NCI-H748 (cell line): ENCODE data around the gene CPZ.
"Not testable (repeated sequence)": the region's sequence is repeated elsewhere in the genome, so short reads cannot be mapped to it uniquely, and the experiment has no call there.

Source experiments
- DNase-seq: peaks from one replicate; lab custom pipeline; 2025; ENCODE audit not compliant: unreplicated experiment; lab: John Stamatoyannopoulos, UW

The CPZ gene

GRCh38 chr4:8634773-8635172 lies 42.2 kb downstream of the CPZ start:
- DNase-seq, result not testable (repeated sequence)

GRCh38 chr4:8635897-8636554 lies 43.5 kb downstream of the CPZ start:
- not testable (repeated sequence) for DNase-seq

DNA sequence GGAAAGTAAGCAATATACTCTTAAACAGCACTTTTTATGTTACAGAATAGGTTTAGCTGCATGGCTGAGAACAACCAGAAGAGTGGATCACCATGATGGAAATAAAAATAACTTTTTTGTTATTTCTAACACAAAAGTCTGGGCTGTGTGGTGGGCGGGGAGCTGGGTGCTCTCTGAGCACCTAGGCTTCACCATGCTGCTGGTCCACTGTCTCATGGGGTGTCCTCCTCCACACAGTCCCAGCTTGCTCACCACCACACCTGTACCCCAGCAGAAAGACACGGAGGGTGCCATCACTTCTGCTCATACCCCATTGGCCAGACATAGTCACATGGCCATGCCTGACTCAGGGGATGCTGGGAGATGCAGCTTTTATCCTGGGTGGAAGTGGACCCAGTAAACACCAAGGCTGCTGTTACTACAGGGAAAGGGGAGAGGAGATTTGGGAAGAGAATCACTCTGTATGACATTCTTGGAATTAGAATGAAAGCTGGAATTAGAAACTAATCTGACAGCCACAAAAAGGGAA lies 45.0 kb downstream of the CPZ start:
- DNase-seq, result no peak

DNA sequence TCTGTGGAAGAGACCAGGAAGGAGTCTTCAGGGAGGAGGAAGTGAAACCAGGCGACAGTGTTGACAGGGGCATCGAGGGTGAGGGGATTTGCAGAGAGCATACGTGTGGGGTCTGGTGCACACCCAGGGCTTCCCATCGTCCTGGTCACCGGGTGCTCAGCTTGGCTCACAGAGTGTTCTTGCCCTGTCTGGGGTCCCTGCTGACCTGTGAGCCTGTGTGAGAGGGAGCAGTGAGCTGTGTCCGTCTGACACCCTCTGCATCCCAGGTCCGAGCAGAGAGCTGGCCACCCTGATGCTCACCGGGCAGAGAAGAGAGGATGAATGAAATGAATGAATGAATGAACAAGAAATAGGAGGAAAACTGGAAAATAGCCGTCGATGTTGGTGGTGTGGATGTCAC lies 46.5 kb downstream of the CPZ start:
- DNase-seq, result no peak

- no peak for DNase-seq
Observed at GRCh38 chr4:8639777-8640720, 47.5 kb downstream of the CPZ start.

- DNase-seq, result no peak
Observed at GRCh38 chr4:8640816-8641215, 48.3 kb downstream of the CPZ start.

GRCh38 chr4:8641256-8641655 lies 48.7 kb downstream of the CPZ start:
- no peak for DNase-seq

GRCh38 chr4:8641931-8642650 lies 49.5 kb downstream of the CPZ start:
- no peak for DNase-seq

GRCh38 chr4:8642651-8643321 lies 50.2 kb downstream of the CPZ start:
- no peak for DNase-seq

GRCh38 chr4:8643441-8643840 lies 50.9 kb downstream of the CPZ start:
- DNase-seq, result no peak

- no peak for DNase-seq
Observed at GRCh38 chr4:8643986-8644385, 51.4 kb downstream of the CPZ start.

DNA sequence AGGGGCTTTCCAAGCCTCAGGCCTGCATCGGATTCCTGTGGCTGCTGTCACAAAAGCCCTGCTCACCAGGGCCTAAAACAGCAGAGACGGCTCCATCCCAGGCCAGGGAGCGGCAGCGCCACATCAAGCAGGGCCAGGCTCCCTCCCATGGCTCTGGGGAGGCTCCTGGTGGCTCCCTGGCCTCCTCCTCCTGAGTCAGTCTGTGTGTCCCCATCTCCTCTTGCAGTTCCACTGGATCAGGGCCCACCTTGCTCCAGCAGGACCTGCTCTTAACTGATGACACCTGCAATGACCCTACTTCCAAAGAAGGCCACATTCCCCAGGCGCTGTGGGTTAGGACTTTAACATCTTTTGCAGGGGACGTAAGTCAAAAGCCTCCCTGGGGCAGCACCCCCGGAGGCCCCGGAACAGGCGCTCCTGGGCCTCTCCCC lies 51.9 kb downstream of the CPZ start:
- no peak for DNase-seq

DNA sequence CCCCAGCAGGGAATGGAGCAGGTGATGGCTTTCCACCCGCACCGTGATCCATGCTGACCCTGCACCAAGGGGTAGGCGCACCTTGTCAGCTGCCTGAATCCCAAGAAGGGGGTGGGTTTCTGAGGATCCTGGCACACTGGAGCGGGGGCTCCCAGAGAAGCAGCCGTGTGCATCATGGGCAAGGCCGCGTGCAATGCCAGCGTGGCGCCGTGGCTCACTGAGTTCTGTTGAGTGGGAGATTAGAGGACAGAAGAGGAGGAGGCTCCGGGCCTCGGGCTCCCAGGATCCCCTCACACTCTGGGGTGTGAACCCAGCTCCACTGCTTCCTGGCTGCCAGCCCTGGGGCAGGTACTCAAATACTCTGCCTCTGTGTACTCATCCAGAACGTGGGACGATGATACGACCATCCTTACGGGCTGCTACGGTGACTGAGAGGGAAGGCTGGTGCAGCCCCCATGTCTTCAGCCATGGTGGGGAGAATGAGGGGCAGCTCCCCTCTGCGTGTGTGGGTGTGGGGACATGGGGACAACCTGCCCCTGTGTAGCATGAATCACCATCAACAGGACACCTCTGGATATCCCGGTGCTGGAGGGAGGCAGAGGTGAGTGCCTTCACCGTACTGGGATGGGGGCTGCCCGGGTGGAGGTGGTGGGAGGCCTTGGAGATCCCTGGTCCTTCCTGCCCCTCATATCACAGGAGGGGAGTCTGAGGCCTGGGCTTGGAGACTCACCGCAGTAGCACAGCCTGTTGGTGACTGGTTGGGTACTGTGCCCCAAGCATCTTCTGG lies 52.6 kb downstream of the CPZ start:
- no peak for DNase-seq

- DNase-seq, result no peak
Observed at GRCh38 chr4:8645753-8646124, 53.2 kb downstream of the CPZ start.

DNA sequence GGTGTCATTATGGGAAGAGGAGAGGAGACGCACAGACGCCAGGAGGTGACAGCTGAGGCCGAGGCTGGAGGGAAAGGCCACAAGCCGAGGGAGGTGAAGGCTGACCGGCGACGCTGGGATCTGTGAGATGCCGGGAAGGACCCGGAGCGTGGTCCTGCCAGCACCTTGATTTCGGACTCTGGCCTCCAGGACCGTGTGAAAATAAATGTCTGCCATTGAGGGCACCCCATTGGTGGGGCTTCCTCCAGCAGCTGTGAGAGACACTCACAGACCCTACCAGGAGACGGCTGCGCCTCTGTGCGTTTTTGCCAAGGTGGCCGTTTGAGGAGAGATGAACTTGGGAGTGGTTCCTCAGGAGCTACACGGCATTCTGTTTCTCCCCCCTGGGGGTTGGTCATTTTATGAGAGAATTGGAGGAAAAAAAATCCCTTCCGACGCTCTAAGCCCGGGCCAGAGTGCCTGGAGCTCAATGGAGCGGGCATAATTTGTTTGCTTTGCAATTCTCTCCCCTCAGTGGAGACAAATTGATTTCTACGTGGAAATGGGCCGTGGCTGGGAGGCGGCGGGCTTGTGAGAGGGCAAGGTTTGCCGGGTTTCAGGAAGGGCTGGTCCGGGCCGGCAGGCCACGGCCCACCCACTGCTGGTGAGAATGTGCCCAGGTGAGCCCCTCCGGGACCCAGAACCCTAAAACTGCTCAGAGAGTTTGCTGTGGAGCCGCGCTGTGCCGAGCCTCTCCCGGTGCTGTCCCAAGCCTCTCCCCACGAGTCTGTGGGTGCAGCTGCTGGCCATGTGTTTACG lies 53.9 kb downstream of the CPZ start:
- DNase-seq, result peak; percentile 71

DNA sequence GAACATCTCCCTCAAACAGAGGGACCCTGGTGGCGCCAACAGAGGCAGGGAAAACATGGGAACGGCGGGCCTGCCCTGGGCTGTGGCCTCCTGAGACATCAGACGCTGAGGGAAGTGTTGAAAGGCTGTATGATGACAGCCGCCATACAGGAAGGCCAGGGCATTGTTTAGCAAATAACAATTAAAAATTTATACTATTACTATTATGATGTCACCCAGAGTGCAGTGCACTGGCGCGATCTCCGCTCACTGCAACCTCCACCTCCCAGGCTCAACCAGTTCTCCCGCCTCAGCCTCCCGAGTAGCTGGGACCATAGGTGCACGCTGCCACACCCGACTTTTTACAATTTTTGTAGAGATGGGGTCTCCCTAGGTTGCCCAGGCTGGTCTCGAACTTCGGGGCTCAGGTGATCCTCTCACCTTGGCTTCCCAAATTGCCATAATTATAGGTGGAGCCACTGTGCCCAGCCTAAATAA lies 54.6 kb downstream of the CPZ start:
- peak; percentile 26 for DNase-seq

- DNase-seq, result no peak
Observed at GRCh38 chr4:8647626-8648025, 55.1 kb downstream of the CPZ start.

DNA sequence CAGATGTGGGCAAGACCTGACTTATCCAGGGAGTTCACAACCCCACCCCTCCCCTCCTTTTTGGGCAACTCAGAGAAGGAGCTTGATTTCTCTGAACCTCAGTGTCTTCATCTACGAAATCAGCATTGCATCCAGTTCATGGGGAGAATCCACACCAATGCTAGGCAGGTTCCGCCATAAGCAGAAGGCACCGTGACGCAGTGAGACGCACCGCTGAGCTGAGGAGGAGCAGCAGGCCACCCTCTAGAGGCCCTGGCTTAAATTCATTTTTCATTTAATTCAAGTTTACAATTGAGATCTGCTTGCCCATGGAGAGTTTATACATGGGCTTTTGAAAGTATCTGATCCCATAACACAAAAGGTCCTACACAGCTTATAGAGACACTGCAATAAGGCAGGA lies 55.7 kb downstream of the CPZ start:
- DNase-seq, result no peak
